Measurements from ENCODE around the gene CRK.

DNA sequence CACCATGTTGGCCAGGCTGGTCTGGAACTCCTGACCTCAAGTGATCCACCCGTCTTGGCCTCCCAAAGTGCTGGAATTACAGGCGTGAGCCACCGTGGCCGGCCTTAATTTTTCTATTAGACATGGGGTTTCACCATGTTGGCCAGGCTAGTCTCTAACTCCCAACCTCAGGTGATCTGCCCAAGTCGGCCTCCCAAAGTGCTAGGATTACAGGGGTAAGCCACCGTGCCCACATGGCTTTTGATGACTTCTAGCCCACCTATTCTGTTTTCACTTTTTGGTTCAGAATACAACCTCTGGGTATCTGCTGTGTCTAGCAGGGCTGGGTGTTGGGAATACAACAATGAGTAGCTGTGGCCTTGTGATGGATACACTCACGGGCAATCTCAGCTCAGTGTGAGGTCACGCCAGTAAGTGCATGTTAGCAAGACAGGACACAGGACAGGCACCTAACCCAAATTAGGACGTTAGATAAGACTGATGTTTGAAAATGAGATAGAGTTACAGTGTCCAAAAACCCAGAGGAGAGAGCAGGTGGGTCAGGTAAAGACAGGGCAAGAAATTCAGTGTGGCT, 41.9 kb downstream of the CRK start:
- TF ChIP-seq GATA2 (IDR thresholded peaks at IDR 0.05; ENCODE audit: low read depth, low read length): no peak
- TF ChIP-seq GATA3 (IDR thresholded peaks at IDR 0.05; ENCODE audit: low read depth, low read length): no peak
